Endothelial cell of umbilical vein (primary cell): ENCODE results near the gene CEP295NL. TPM values are rescaled to one million over a fixed set of nuclear protein-coding genes. Genes with fewer than 3 reads are reported as not detected.

Experiments
- BruUV-seq: library from RNA; stranded (reverse); fragments of 400-500 nt; replicated peaks from 2 replicates; lab custom pipeline; 2021; lab: Mats Ljungman, UMichigan
- CTCF ChIA-PET: fragments of 300-600, 350-600 bp; sonication (Branson Sonifier 250); formaldehyde crosslinking; loops from one replicate; lab custom pipeline; 2021; ENCODE audit warnings: antibody characterized with exemption, inconsistent platforms; lab: Charles Lee
- POLR2A ChIA-PET: fragments of 300-600, 350-600 bp; sonication (Branson Sonifier 250); formaldehyde crosslinking; loops from one replicate; lab custom pipeline; 2021; ENCODE audit warnings: antibody characterized with exemption, inconsistent platforms; lab: Charles Lee
- DNase-seq: peaks from one replicate; pipeline ENCODE4 v3.0.0-alpha.2; 2011; ENCODE audit warnings: low read depth, low spot score
- FAIRE-seq: peaks from 2 replicates; lab custom pipeline; 2011; peaks lifted over from hg19 to GRCh38; lab: Jason Lieb, UNC
- H2AFZ ChIP-seq: 2 replicates; pipeline ENCODE4 v1.6.0; 2012; ENCODE audit warnings: low read depth, low read length, control low read depth, inconsistent platforms
- H3K27ac ChIP-seq: 2 replicates; pipeline ENCODE4 v1.5.1; 2011; ENCODE audit warnings: low read depth, mild to moderate bottlenecking, control low read depth, low read length, moderate library complexity; ENCODE audit not compliant: insufficient read depth
- H3K27me3 ChIP-seq, 2 experiments: 2 replicates each; pipeline versions ENCODE4 v1.6.0 to v1.6.1; 2011; ENCODE audit warnings: low read length in 2 of 2, mixed read lengths in 1 of 2; ENCODE audit not compliant: control insufficient read depth in 2 of 2, insufficient read depth in 2 of 2
- H3K36me3 ChIP-seq, 2 experiments: 2 replicates in 1 of 2; 3 replicates in 1 of 2; pipeline ENCODE4 v1.5.1; 2011; ENCODE audit warnings: low read length in 2 of 2, mild to moderate bottlenecking in 1 of 2, moderate library complexity in 1 of 2; ENCODE audit not compliant: control insufficient read depth in 2 of 2, insufficient read depth in 2 of 2; ENCODE audit errors: extremely low read depth in 1 of 2
- H3K4me1 ChIP-seq: 3 replicates; pipeline ENCODE4 v1.5.1; 2011; ENCODE audit warnings: mild to moderate bottlenecking, low read length; ENCODE audit not compliant: control insufficient read depth, insufficient read depth; ENCODE audit errors: extremely low read depth
- H3K4me2 ChIP-seq: 2 replicates; pipeline ENCODE4 v1.6.1; 2011; ENCODE audit warnings: low read length, control low read depth, mixed read lengths; ENCODE audit not compliant: insufficient read depth
- H3K4me3 ChIP-seq, 3 experiments: fragments of 200-600 bp in 1 of 3; sonication (generic), shearing (Covaris generic) in 1 of 3; replicated peaks in 1 of 3; 2 replicates each; pipeline ENCODE4 v1.5.1; 2011 to 2016; ENCODE audit warnings: control low read depth in 3 of 3, low read length in 3 of 3, mild to moderate bottlenecking in 2 of 3, inconsistent platforms in 1 of 3, low read depth in 1 of 3, moderate library complexity in 1 of 3; ENCODE audit not compliant: insufficient read depth in 1 of 3
- H3K79me2 ChIP-seq: 2 replicates; pipeline ENCODE4 v1.6.0; 2012; ENCODE audit warnings: low read length, inconsistent platforms; ENCODE audit not compliant: control insufficient read depth, insufficient read depth
- H3K9ac ChIP-seq: replicated peaks from 2 replicates; pipeline ENCODE3; 2011; ENCODE audit warnings: low read length, control low read depth; ENCODE audit not compliant: insufficient read depth; ENCODE audit errors: extremely low read depth
- H3K9me1 ChIP-seq: replicated peaks from 3 replicates; pipeline ENCODE4 v1.6.0; 2011; ENCODE audit warnings: mild to moderate bottlenecking, low read length; ENCODE audit not compliant: control insufficient read depth, insufficient read depth; ENCODE audit errors: extremely low read depth
- H3K9me3 ChIP-seq: replicated peaks from 2 replicates; pipeline ENCODE4 v1.5.1; 2012; ENCODE audit warnings: low read length, inconsistent platforms; ENCODE audit not compliant: control insufficient read depth, insufficient read depth
- H4K20me1 ChIP-seq: replicated peaks from 2 replicates; pipeline ENCODE3; 2011; ENCODE audit warnings: mild to moderate bottlenecking, low read length; ENCODE audit not compliant: control insufficient read depth, insufficient read depth; ENCODE audit errors: extremely low read depth
- EZH2 ChIP-seq: IDR thresholded peaks from 2 replicates; pipeline ENCODE4 v1.6.1; 2012; ENCODE audit warnings: borderline replicate concordance, low read depth, mild to moderate bottlenecking, moderate library complexity, low read length, inconsistent platforms; ENCODE audit not compliant: severe bottlenecking
- FOS ChIP-seq: IDR thresholded peaks from 2 replicates; pipeline ENCODE4 v1.6.1; 2011; ENCODE audit warnings: mild to moderate bottlenecking, low read length, moderate library complexity, borderline replicate concordance; ENCODE audit not compliant: insufficient read depth
- GATA2 ChIP-seq: IDR thresholded peaks from 2 replicates; pipeline ENCODE4 v1.7.0; 2011; ENCODE audit warnings: low read depth, mild to moderate bottlenecking, moderate library complexity, mixed read lengths, low read length; ENCODE audit not compliant: insufficient read length, insufficient read depth
- POLR2A ChIP-seq: IDR thresholded peaks from 2 replicates; pipeline ENCODE4 v1.6.1; 2012; ENCODE audit warnings: low read depth, mild to moderate bottlenecking, control low read depth, low read length
- dilution Hi-C: fragments of 300-500 bp; cut with MboI; formaldehyde crosslinking; loops from one replicate; pipeline ENCODE4 v1.15.0; 2019; ENCODE audit warnings: low sequenced_read_pairs; ENCODE audit not compliant: extremely low pct_ligation_motif_present
- intact Hi-C: fragments of 100-400 bp; cut with micrococcal nuclease; formaldehyde crosslinking; loops from one replicate; pipeline ENCODE4 v1.10.0; 2022
- polyA plus RNA-seq, 4 experiments: library from polyadenylated mRNA; depleted of rRNA in 3 of 4; stranded (reverse) in 3 of 4; unstranded in 1 of 4; fragments of >200 nt; gene quantifications; 2 replicates each; pipeline versions ENCODE4 v1.2.1 to v1.2.3, GENCODE V29; 2011 to 2012; ENCODE audit warnings: missing spikeins in 1 of 4
- total RNA-seq: library from RNA; stranded (reverse); gene quantifications from 2 replicates; pipeline ENCODE4 v1.2.3, GENCODE V29; 2021
- TF ChIP-seq, protein P1 (sequence below), 2 donors: IDR thresholded peaks; 1 replicate in 1 of 2; 2 replicates in 1 of 2; pipeline ENCODE4 v1.5.1; 2011; ENCODE audit warnings: low read length in 2 of 2, mild to moderate bottlenecking in 2 of 2, moderate library complexity in 2 of 2, control low read depth in 1 of 2, inconsistent platforms in 1 of 2, low read depth in 1 of 2; ENCODE audit not compliant: insufficient read depth in 1 of 2; ENCODE audit errors: extremely low read depth in 1 of 2
- TF ChIP-seq, protein P2 (sequence below): IDR thresholded peaks from 2 replicates; pipeline ENCODE4 v1.6.1; 2011; ENCODE audit not compliant: insufficient read depth, insufficient read length

The CEP295NL gene
- total and polyA plus RNA-seq, 2 donors (not counting 3 experiments of a cell fraction or from before 2014, with no cell fraction given), result 0.10 to 8.3 TPM

DNA sequence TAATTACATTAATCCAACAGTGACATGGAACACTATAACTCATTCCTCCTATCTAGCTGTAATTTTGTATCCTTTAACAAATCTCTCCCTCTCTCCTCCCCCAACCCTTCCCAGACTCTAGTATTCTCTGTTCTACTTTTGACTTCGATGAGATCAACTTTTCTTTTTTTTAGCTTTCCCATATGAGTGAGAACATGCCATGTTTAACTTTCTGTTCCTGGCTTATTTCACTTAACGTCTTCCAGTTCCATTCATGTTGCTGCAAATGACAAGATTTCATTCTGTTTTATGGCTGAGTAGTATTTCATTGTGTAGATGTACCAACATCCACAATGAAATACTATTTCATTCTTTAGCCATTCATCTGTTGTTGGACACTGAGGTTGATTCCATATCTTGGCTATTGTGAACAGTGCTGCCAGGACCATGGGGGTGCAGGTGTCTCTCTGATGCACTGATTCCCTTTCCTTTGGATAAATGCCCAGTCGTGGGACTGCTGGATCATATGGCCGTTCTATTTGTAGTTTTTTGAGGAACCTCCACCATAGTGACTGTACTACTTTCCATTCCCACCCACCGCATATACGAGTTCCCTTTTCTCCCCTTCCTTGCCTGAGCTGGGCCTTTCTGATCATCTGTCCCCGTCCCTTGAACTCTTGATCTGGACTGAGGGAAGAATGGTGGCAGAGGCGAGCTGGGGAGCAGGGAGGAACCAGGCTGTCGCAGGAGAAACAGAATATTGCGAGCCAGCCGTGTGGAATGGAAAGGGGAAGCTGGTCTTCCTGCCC is 7.7 kb upstream of the CEP295NL start:
- BruUV-seq, result no TSS peak
- POLR2A ChIA-PET, result no interaction called here

More for the DNA sequence above, 7.7 kb upstream of the CEP295NL start:
- Histone ChIP-seq H3K9me3 (no peaks in the 10 kb centered on the region), H3K27ac (no peak overlapping the region), H3K4me3 (no peak overlapping the region), H4K20me1 (no peaks in the 10 kb centered on the region), H3K9me1 (no peaks in the 10 kb centered on the region), H2AFZ (no peak overlapping the region), H3K79me2 (peaks cover 25% of the 10 kb centered on the region), H3K27me3 (no peaks in the 10 kb centered on the region), H3K36me3 (peaks cover 0 to 4% of the 10 kb centered on the region in 2 experiments), H3K4me1 (peaks cover 1% of the 10 kb centered on the region), H3K9ac (no peak overlapping the region), H3K4me2 (no peak overlapping the region)
- CTCF ChIA-PET, result interaction anchor here (1.3 kb wide), 1 partner anchor 45 kb away, joined by 5 read pairs; no protein-coding TSS in a partner anchor
- dilution Hi-C loops, result no loop called here
- FAIRE-seq (no peak), DNase-seq (no peak)
- intact Hi-C loops, result no loop called here
- TF ChIP-seq, protein P1, sequence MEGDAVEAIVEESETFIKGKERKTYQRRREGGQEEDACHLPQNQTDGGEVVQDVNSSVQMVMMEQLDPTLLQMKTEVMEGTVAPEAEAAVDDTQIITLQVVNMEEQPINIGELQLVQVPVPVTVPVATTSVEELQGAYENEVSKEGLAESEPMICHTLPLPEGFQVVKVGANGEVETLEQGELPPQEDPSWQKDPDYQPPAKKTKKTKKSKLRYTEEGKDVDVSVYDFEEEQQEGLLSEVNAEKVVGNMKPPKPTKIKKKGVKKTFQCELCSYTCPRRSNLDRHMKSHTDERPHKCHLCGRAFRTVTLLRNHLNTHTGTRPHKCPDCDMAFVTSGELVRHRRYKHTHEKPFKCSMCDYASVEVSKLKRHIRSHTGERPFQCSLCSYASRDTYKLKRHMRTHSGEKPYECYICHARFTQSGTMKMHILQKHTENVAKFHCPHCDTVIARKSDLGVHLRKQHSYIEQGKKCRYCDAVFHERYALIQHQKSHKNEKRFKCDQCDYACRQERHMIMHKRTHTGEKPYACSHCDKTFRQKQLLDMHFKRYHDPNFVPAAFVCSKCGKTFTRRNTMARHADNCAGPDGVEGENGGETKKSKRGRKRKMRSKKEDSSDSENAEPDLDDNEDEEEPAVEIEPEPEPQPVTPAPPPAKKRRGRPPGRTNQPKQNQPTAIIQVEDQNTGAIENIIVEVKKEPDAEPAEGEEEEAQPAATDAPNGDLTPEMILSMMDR (IDR thresholded peaks at IDR 0.05; ENCODE audit: extremely low read depth in 1 of 2, insufficient read depth in 1 of 2, low read depth in 1 of 2, low read length in 2 of 2), result no peak
- TF ChIP-seq POLR2A, result no peak
- no peak for TF ChIP-seq EZH2
- no peak for TF ChIP-seq FOS
- no peak for TF ChIP-seq GATA2
- TF ChIP-seq, protein P2, sequence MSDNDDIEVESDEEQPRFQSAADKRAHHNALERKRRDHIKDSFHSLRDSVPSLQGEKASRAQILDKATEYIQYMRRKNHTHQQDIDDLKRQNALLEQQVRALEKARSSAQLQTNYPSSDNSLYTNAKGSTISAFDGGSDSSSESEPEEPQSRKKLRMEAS, result no peak
